ENCODE results near the gene PSMB5.

Gene PSMB5

DNA sequence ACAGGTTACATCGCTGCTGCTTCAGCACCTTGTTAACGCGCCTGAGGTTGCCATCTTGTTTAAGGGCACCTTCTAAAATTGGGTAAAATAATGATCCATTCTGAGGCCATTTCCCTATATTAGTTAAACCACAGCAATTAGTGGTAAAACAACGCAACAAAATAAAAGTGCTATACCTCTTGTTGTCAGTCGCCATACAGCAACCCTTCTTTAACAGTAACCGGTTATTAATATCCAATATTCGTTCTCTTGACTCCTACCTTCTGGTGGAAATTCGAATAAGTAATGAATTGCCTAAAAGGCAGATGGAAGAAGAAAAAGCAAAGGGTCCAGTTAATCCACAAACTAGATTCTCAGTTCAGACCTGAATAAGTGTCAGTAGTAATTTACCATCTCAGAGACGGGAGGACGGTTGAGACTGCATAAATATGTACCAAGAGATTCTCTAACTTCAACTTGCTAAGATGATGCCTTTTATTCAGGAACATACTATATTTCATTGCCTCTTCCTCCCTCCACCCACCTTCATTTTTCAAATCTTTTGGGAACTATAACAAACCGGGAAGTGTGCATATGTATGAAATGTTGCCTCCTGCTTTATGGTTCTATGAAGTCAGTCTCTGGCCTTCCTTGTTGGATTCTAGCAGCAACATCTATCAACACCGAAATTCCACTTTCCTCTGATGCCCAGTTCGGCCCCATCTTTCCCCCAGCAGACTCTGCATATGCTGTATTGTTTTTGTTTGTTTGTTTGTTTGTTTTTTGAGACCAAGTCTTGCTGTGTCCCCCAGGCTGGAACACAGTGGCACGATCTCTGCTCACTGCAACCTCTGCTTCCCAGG, 824 bp upstream of the PSMB5 start:
- Histone ChIP-seq H3K14ac (ENCODE audit: low read length) (no peak overlapping the region), H3K23ac (ENCODE audit: low read depth, low read length, poor library complexity) (no peak overlapping the region), H2BK120ac (ENCODE audit: low read depth, low read length) (no peak overlapping the region), H3K9ac (ENCODE audit: low read depth, low read length, poor library complexity) (no peak overlapping the region), H2BK12ac (ENCODE audit: low read length) (no peak overlapping the region), H4K8ac (ENCODE audit: low read depth, low read length) (no peak overlapping the region), H2BK5ac (ENCODE audit: low read length) (no peak overlapping the region), H2BK15ac (ENCODE audit: low read length) (no peak overlapping the region), H3K4me1 (ENCODE audit: control insufficient read depth in 2 of 2, insufficient read depth in 1 of 2, low read depth in 1 of 2, low read length in 2 of 2) (peaks cover 0 to 7% of the 10 kb centered on the region in 2 donors), H3K4me2 (ENCODE audit: insufficient read depth, low read length, poor library complexity, severe bottlenecking) (no peak overlapping the region), H2AK5ac (ENCODE audit: low read depth, low read length) (no peak overlapping the region), H3K4me3 (ENCODE audit: low read length in 2 of 2) (peak overlapping the region in 1 of 2 donors; percentile 83), H2AFZ (ENCODE audit: low read length) (peak overlapping the region; percentile 89), H3K27me3 (ENCODE audit: control insufficient read depth in 3 of 3, insufficient read depth in 3 of 3, low read depth in 1 of 3, low read length in 3 of 3) (no peaks in the 10 kb centered on the region), H4K91ac (ENCODE audit: low read depth, low read length, poor library complexity) (no peak overlapping the region), H3K79me1 (ENCODE audit: low read depth, low read length) (peaks cover 4% of the 10 kb centered on the region), H3K9me3 (replicated peaks in 1 of 2; ENCODE audit: control insufficient read depth in 2 of 2, insufficient read depth in 1 of 2, low read depth in 1 of 2, low read length in 2 of 2) (no peaks in the 10 kb centered on the region), H3K18ac (ENCODE audit: low read length) (no peak overlapping the region), H3K36me3 (replicated peaks in 1 of 2; ENCODE audit: control insufficient read depth in 2 of 2, insufficient read depth in 2 of 2, low read length in 2 of 2) (peaks cover 12 to 29% of the 10 kb centered on the region in 2 donors), H3K27ac (replicated peaks; ENCODE audit: low read length) (no peak overlapping the region), H3K4ac (ENCODE audit: low read length) (no peak overlapping the region)
- no CpG with 5 or more reads among the region's 14 CpGs for WGBS, 2 donors (ENCODE audit: extremely low coverage in 2 of 2, insufficient read length in 2 of 2, insufficient replicate concordance in 1 of 2)
- no peak for DNase-seq (ENCODE audit: low spot score)

DNA sequence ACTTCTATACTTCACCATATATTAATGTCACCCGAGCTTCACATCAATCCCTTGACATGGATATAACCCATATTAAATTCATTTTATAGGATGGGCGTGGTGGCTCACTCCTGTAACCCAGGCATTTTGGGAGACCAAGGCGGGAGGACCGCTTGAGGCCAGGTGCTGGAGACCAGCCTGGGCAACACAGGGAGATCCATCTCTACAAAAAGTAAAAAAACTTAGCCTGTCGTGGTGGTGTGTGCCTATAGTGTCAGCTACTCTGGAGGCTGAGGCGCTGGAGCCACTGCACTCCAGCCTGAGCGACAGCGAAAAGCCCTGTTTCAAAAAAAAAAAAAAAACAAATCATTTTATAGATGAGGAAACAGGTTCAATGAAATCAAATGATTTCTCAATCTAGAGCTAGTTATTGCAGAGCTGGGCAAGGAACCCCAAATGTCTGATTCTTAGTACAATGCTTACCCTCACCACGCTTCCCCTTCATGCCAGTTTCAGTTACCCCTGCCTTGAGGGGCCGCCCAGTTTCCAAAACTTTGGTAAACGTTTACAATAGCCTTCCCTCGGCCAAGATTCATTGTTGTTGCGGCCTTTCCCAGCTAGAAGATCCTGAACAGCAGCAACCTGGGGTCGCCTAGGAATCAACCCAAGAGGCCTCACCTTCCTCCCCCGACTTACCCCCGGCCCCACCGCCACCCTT, 751 bp downstream of the PSMB5 start:
- peaks cover 14 to 38% of the 10 kb centered on the region in 2 donors for H3K36me3 ChIP-seq (replicated peaks in 1 of 2; ENCODE audit: control insufficient read depth in 2 of 2, insufficient read depth in 2 of 2, low read length in 2 of 2)
- peaks cover 0 to 7% of the 10 kb centered on the region in 2 donors for H3K4me1 ChIP-seq (ENCODE audit: control insufficient read depth in 2 of 2, insufficient read depth in 1 of 2, low read depth in 1 of 2, low read length in 2 of 2)
- H2BK12ac ChIP-seq (ENCODE audit: low read length): no peak overlapping the region
- peaks cover 4% of the 10 kb centered on the region for H3K79me1 ChIP-seq (ENCODE audit: low read depth, low read length)
- peak overlapping the region; percentile 83 to 95 for H3K4me3 ChIP-seq (ENCODE audit: low read length in 2 of 2)
- H2BK120ac ChIP-seq (ENCODE audit: low read depth, low read length): peak overlapping the region; percentile 33
- H2AFZ ChIP-seq (ENCODE audit: low read length): peak overlapping the region; percentile 89
- H3K9ac ChIP-seq (ENCODE audit: low read depth, low read length, poor library complexity): peak overlapping the region; percentile 89
- no peak overlapping the region for H3K27ac ChIP-seq (replicated peaks; ENCODE audit: low read length)
- H3K4me2 ChIP-seq (ENCODE audit: insufficient read depth, low read length, poor library complexity, severe bottlenecking): peak overlapping the region; percentile 67
- no peak for DNase-seq (ENCODE audit: low spot score)
- no peaks in the 10 kb centered on the region for H3K9me3 ChIP-seq (replicated peaks in 1 of 2; ENCODE audit: control insufficient read depth in 2 of 2, insufficient read depth in 1 of 2, low read depth in 1 of 2, low read length in 2 of 2)
- H2AK5ac ChIP-seq (ENCODE audit: low read depth, low read length): peak overlapping the region; percentile 82
- H2BK15ac ChIP-seq (ENCODE audit: low read length): peak overlapping the region; percentile 3
- H3K4ac ChIP-seq (ENCODE audit: low read length): no peak overlapping the region
- no peak overlapping the region for H4K91ac ChIP-seq (ENCODE audit: low read depth, low read length, poor library complexity)
- H4K8ac ChIP-seq (ENCODE audit: low read depth, low read length): peak overlapping the region; percentile 75
- H3K23ac ChIP-seq (ENCODE audit: low read depth, low read length, poor library complexity): no peak overlapping the region
- H3K18ac ChIP-seq (ENCODE audit: low read length): peak overlapping the region; percentile 87
- H3K14ac ChIP-seq (ENCODE audit: low read length): no peak overlapping the region
- no peaks in the 10 kb centered on the region for H3K27me3 ChIP-seq (ENCODE audit: control insufficient read depth in 3 of 3, insufficient read depth in 3 of 3, low read depth in 1 of 3, low read length in 3 of 3)
- no peak overlapping the region for H2BK5ac ChIP-seq (ENCODE audit: low read length)
- 100% methylated on average over 1 of the region's 17 CpGs; no CpG with 5 or more reads in 1 of the 2 donors for WGBS, 2 donors (ENCODE audit: extremely low coverage in 2 of 2, insufficient read length in 2 of 2, insufficient replicate concordance in 1 of 2)

DNA sequence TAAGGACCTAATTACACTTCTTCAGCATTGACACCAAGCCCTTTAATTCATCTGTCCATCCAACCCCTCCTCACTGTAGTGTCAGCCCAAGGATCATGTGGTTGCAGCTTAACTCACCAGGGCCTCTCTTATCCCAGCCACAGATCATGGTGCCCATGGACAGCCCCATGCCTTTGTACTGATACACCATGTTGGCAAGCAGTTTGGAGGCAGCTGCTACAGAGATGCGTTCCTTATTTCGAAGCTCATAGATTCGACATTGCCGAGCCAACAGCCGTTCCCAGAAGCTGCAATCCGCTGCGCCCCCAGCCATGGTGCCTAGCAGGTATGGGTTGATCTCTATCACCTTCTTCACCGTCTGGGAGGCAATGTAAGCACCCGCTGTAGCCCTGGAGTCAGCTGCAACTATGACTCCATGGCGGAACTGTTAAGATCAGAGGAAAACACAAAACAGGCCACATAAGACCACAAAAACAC, 1.4 kb downstream of the PSMB5 start:
- no peak overlapping the region for H3K27ac ChIP-seq (replicated peaks; ENCODE audit: low read length)
- H3K9me3 ChIP-seq (replicated peaks in 1 of 2; ENCODE audit: control insufficient read depth in 2 of 2, insufficient read depth in 1 of 2, low read depth in 1 of 2, low read length in 2 of 2): no peaks in the 10 kb centered on the region
- H4K91ac ChIP-seq (ENCODE audit: low read depth, low read length, poor library complexity): no peak overlapping the region
- WGBS, 2 donors (ENCODE audit: extremely low coverage in 2 of 2, insufficient read length in 2 of 2, insufficient replicate concordance in 1 of 2): no CpG with 5 or more reads among the region's 10 CpGs
- H3K23ac ChIP-seq (ENCODE audit: low read depth, low read length, poor library complexity): peak overlapping the region; percentile 80
- H4K8ac ChIP-seq (ENCODE audit: low read depth, low read length): peak overlapping the region; percentile 23
- no peaks in the 10 kb centered on the region for H3K27me3 ChIP-seq (ENCODE audit: control insufficient read depth in 3 of 3, insufficient read depth in 3 of 3, low read depth in 1 of 3, low read length in 3 of 3)
- peaks cover 4% of the 10 kb centered on the region for H3K79me1 ChIP-seq (ENCODE audit: low read depth, low read length)
- H2BK12ac ChIP-seq (ENCODE audit: low read length): no peak overlapping the region
- H3K18ac ChIP-seq (ENCODE audit: low read length): no peak overlapping the region
- H2AK5ac ChIP-seq (ENCODE audit: low read depth, low read length): peak overlapping the region; percentile 57
- H3K4me2 ChIP-seq (ENCODE audit: insufficient read depth, low read length, poor library complexity, severe bottlenecking): no peak overlapping the region
- peaks cover 14 to 45% of the 10 kb centered on the region in 2 donors for H3K36me3 ChIP-seq (replicated peaks in 1 of 2; ENCODE audit: control insufficient read depth in 2 of 2, insufficient read depth in 2 of 2, low read length in 2 of 2)
- peaks cover 0 to 7% of the 10 kb centered on the region in 2 donors for H3K4me1 ChIP-seq (ENCODE audit: control insufficient read depth in 2 of 2, insufficient read depth in 1 of 2, low read depth in 1 of 2, low read length in 2 of 2)
- H3K14ac ChIP-seq (ENCODE audit: low read length): no peak overlapping the region
- H3K9ac ChIP-seq (ENCODE audit: low read depth, low read length, poor library complexity): peak overlapping the region; percentile 34
- DNase-seq (ENCODE audit: low spot score): no peak
- H2BK15ac ChIP-seq (ENCODE audit: low read length): peak overlapping the region; percentile 82
- no peak overlapping the region for H2BK120ac ChIP-seq (ENCODE audit: low read depth, low read length)
- no peak overlapping the region for H2AFZ ChIP-seq (ENCODE audit: low read length)
- H2BK5ac ChIP-seq (ENCODE audit: low read length): no peak overlapping the region
- H3K4me3 ChIP-seq (ENCODE audit: low read length in 2 of 2): peak overlapping the region; percentile 10 to 83
- no peak overlapping the region for H3K4ac ChIP-seq (ENCODE audit: low read length)

DNA sequence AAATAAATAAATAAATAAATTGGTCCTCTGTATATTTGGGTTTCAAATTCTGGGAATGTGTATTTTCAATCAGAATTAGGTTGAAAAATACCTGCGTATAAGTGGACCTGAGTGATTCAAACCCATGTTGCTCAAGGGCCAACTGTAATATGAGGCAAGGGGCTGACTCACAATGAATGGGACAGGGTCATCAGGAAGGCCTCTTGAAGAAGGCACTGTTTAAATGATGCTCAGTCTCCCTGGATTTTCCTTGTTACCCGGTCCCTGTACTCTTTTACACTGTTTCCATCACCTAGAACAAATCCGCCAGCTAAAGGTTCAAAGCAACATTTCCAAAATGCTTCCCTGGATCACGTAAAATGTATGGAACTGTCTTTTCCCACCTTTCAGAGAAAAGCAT, 3.8 kb downstream of the PSMB5 start:
- peaks cover 0 to 9% of the 10 kb centered on the region in 2 donors for H3K4me1 ChIP-seq (ENCODE audit: control insufficient read depth in 2 of 2, insufficient read depth in 1 of 2, low read depth in 1 of 2, low read length in 2 of 2)
- H3K9ac ChIP-seq (ENCODE audit: low read depth, low read length, poor library complexity): no peak overlapping the region
- no peak overlapping the region for H3K27ac ChIP-seq (replicated peaks; ENCODE audit: low read length)
- H3K4me3 ChIP-seq (ENCODE audit: low read length in 2 of 2): no peak overlapping the region
- no peak overlapping the region for H3K4me2 ChIP-seq (ENCODE audit: insufficient read depth, low read length, poor library complexity, severe bottlenecking)
- no CpG with 5 or more reads among the region's 4 CpGs for WGBS, 2 donors (ENCODE audit: extremely low coverage in 2 of 2, insufficient read length in 2 of 2, insufficient replicate concordance in 1 of 2)
- H2BK120ac ChIP-seq (ENCODE audit: low read depth, low read length): no peak overlapping the region
- no peak overlapping the region for H3K23ac ChIP-seq (ENCODE audit: low read depth, low read length, poor library complexity)
- H3K79me1 ChIP-seq (ENCODE audit: low read depth, low read length): peaks cover 4% of the 10 kb centered on the region
- DNase-seq (ENCODE audit: low spot score): no peak
- H3K18ac ChIP-seq (ENCODE audit: low read length): no peak overlapping the region
- no peak overlapping the region for H3K14ac ChIP-seq (ENCODE audit: low read length)
- H3K27me3 ChIP-seq (ENCODE audit: control insufficient read depth in 3 of 3, insufficient read depth in 3 of 3, low read depth in 1 of 3, low read length in 3 of 3): no peaks in the 10 kb centered on the region
- H4K8ac ChIP-seq (ENCODE audit: low read depth, low read length): no peak overlapping the region
- no peaks in the 10 kb centered on the region for H3K9me3 ChIP-seq (replicated peaks in 1 of 2; ENCODE audit: control insufficient read depth in 2 of 2, insufficient read depth in 1 of 2, low read depth in 1 of 2, low read length in 2 of 2)
- no peak overlapping the region for H3K4ac ChIP-seq (ENCODE audit: low read length)
- no peak overlapping the region for H4K91ac ChIP-seq (ENCODE audit: low read depth, low read length, poor library complexity)
- no peak overlapping the region for H2BK12ac ChIP-seq (ENCODE audit: low read length)
- H2AK5ac ChIP-seq (ENCODE audit: low read depth, low read length): no peak overlapping the region
- no peak overlapping the region for H2BK5ac ChIP-seq (ENCODE audit: low read length)
- H3K36me3 ChIP-seq (replicated peaks in 1 of 2; ENCODE audit: control insufficient read depth in 2 of 2, insufficient read depth in 2 of 2, low read length in 2 of 2): peaks cover 19 to 63% of the 10 kb centered on the region in 2 donors
- H2AFZ ChIP-seq (ENCODE audit: low read length): no peak overlapping the region
- no peak overlapping the region for H2BK15ac ChIP-seq (ENCODE audit: low read length)
